ENCODE results near the gene ENOX1.

Gene ENOX1

DNA sequence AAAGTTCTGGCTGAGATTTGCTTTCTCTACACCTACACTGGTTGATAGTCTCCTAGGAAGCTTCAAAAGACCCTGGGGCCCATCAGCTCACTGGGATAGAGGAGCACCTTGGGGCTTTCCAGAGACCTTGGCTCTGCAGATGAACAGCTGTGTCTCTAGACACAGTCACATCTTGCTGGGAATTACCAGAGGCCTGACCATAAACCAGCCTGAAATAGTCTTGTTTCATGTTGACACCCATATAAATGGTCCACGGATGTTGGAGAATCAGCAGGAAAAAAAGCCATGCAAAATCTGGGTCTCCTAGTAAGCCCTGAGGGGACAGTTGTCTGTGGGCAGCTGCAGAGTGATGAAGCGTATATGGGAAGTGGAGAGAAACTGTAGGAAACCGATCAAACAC is 555.8 kb downstream of the ENOX1 start:
- DNase-seq, result no peak

- no peak for DNase-seq
These were observed 557.3 kb downstream of the ENOX1 start for GRCh38 chr13:43229506-43229905.

DNA sequence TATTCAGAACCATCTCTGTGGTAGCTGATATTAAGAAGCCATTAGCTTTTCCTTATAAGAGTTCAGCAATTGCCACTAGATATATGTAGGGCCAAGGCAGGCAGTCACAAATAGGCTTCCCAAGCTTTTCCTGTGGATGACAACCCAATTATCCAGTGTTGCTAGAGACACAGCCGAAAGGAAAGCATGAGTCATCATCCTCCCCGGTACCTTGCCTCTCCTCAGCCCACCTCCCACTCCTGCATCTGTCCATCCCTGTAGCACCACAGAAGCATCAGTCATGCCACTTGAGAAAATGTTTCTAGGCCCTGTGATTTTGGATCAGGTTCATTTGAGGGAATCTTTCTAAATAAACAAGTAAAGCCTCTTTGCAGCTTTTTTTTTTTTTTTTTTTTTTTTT is 559.1 kb downstream of the ENOX1 start:
- no peak for DNase-seq

DNA sequence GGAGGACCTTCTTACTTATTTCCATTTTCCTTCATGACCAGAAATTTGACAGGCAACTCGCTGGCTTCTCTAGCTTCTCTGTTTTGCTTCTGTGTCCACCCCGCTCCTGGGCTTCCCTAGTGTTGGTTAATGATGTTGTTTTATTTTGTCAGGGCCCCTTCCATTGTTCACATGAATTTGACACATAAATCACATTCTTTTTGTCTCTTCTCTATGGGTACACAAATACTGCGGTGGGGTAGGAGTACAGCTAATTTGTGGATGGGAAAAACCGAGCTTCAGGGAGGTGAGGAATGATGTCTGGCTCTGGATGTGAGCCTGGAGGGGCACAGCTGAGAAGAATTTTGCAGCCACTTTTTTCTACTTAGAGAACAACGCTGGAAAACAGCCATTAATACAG is 563.6 kb downstream of the ENOX1 start:
- DNase-seq, result no peak

DNA sequence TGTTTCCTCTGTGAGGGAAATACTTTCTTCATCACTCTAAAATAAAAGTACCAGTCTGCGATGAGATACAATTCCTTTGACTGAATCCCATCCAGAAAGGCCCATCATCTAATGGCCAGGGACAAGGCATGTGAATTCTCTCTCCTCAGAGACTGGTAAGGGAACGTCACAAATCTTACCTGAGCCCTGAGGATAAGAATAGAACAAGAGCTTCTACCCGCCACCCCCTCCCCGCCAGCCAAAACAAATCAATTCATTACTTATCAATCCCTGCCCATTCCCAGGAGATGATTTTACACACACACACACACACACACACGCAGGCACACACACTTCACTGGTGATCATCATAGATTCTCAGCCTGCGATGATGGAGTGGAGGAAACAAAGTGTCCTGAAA is 564.7 kb downstream of the ENOX1 start:
- DNase-seq, result peak in 1 of 2 experiments; percentile 43

DNA sequence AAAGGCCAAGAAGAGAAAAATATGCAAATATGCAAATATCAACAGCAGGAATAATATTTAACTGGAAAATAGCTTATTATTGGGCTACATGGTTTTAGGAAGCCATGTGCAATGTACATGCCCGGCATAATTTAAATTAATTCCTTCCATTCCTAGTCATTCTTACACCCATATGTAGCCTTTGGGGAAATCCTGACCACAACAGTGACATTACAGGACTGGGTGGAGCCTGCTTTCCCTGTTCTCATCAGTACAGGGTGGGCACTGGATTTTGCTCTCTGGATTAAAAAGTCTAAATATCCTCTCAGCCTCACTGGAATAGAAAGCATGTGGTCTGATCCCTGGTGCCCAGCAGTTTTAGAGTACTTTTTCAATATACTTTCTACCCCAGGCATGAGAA is 565.2 kb downstream of the ENOX1 start:
- DNase-seq, result no peak

- DNase-seq, result no peak
These were observed 565.7 kb downstream of the ENOX1 start for GRCh38 chr13:43220873-43221595.

- DNase-seq, result no peak
These were observed 572.6 kb downstream of the ENOX1 start for GRCh38 chr13:43214124-43214523.

GRCh38 chr13:43206838-43207237 is 579.9 kb downstream of the ENOX1 start:
- no peak for DNase-seq

DNA sequence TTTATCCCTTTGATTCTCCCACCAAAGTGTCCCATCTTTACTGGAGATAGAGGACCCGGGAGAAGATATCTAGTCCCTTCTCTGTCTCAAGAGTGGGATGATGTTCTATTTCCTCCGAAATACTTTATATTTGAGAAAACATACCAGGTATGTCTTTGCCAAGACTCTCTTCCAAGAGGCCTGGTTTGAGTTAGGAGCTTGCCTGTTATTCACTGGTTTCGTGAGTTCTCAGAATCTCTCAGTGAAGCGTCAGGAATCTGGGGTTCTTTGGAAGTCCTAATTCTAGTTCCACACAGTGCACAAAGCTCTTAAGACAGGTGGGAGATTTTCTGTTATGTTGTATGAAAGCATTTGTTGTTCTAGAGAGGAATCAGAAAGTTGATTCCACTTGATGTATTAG is 581.4 kb downstream of the ENOX1 start:
- no peak for DNase-seq

- DNase-seq, result no peak
These were observed 582.2 kb downstream of the ENOX1 start for GRCh38 chr13:43204591-43204990.

- no peak for DNase-seq
These were observed 583.0 kb downstream of the ENOX1 start for GRCh38 chr13:43203781-43204180.

DNA sequence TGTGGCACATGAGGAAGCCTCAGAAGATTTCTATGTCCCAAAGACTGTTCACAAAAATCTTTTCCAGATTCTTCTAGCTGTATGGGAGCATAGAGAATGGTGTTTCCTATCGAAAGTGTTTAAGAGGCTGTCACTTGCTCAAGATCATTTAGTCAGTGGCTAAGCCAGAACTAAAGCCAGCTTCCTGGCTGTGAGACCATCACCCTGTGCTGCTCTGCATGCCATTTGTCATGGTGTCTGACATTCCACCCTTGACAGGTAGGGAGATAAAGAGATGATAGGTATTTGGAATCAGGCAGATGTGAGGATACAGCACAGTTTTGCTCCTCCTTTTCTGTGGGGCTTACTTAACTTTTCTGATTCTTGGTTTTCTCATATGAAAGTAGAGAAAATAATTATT is 586.0 kb downstream of the ENOX1 start:
- DNase-seq, result no peak

DNA sequence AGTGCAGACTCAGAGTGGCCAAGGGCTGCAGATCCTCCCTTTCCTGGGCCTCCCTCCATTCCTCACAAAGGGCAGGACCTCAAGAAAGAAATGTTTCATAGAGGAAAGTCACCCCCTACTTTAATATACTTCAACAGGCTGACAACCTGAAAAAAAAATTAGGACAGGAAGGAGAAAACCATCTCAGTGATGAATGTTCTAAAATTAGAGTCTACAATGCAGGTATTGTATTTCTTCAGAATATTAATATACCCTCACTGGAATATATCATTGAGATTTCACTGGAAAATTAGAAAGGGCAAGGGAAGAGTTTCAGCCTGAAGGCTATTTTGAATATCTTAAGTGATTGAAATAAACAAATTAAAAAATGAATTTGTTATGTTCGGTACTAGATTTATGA is 586.5 kb downstream of the ENOX1 start:
- no peak for DNase-seq

GRCh38 chr13:43196750-43197370 is 589.9 kb downstream of the ENOX1 start:
- DNase-seq, result no peak

GRCh38 chr13:43196086-43196621 is 590.6 kb downstream of the ENOX1 start:
- no peak for DNase-seq

- no peak for DNase-seq
These were observed 591.2 kb downstream of the ENOX1 start for GRCh38 chr13:43195551-43195950.

DNA sequence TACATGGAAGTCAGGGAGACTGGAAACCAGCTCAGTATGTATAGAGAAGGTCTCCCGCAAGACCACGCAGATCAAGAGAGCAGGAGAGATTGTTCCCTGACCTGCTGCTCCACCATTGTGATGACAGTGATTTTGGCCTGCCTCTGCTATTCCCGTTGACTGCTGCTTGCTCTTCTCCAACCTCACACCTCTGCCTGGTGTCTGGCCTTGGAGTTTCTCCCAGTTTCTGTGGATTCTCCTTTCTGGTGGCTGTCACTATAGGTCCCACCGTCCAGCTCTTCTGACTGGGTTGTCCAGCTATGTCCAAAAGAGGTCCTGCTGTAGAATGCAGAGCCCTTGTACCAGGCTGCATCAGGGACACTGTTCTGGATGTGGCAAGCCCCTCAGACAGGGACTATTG is 591.7 kb downstream of the ENOX1 start:
- DNase-seq, result no peak

GRCh38 chr13:43193789-43194420 is 592.9 kb downstream of the ENOX1 start:
- no peak for DNase-seq

GRCh38 chr13:43191546-43191945 is 595.2 kb downstream of the ENOX1 start:
- DNase-seq, result no peak

DNA sequence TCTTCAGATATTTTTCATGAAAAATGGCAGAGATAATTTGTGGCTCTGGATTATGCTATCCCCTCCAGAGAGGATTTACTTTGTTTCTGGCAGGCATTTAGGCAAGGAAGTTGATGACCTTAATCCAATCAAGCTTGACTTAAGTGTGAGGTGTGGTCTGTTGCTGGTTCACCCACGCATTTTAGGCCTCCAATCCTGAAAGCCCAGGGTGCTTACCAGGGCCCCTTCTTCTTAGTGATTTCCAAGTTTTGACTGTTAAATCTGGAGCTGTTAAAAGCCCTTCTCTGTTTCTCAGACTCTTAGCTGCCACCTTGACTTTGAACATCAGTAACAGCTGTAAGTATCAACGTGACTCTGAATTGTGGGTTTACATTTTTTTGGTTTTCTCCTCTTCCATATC is 601.5 kb downstream of the ENOX1 start:
- no peak for DNase-seq

DNA sequence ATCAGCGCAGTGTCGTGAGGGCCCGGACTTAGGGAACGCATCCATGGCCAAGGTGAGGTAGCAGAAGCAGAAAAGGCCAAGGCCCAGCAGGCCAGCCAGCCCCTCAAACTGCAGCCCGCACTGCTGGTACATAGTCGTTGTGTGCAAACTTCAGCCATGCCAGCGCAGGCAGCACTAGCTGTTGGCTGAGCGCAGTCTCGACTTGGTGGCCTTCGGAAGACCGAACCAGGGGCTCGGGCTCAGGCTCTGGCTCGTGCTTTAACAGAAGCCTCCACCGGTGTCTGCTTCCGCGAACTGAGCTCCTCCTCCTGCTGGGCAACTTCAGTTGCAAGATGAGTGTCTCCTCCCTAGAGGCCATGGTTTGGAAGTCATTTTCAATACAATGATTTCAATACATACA is 605.9 kb downstream of the ENOX1 start:
- DNase-seq, result no peak

GRCh38 chr13:43180036-43180660 is 606.6 kb downstream of the ENOX1 start:
- DNase-seq, result no peak

DNA sequence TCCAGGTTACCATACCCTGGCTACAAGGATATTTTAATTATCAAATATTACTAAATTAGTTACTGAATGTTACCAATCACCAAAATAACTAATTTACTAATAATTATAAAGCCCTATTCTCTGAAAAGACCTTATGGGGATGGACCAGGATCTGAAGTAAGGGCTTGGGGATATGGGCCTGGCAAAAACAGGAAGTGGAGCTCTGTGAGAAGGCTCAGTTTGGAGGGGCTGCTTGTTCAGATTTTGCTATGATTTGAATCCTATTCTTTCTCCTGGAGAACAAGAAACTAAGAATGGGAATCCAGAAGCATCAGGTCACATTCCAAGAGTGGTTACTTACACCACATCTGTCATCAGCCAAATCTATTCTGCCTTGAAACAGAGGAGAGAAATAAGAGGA is 615.3 kb downstream of the ENOX1 start:
- DNase-seq, result no peak
